Stromal cell of bone marrow (primary cell): Measurements from ENCODE around the gene MAEL.
A peak's percentile ranks its signal among the peaks of the same experiment; 100 is the strongest.

ENCODE experiments used
- DNase-seq: peaks from one replicate; pipeline ENCODE4 v3.0.0-alpha.2; 2012; ENCODE audit warnings: low read depth

MAEL gene

GRCh38 chr1:166988974-166989515 lies at the start of gene MAEL:
MAEL (plus strand) TSS chr1:166989280; CDS start chr1:166989353, 73 bp downstream.
- DNase-seq = no peak

- DNase-seq = no peak
These were observed 49.2 kb upstream of the MAEL start for GRCh38 chr1:166939741-166940375.

- no peak for DNase-seq
These were observed 44.7 kb upstream of the MAEL start for GRCh38 chr1:166944186-166944967.

- peak; percentile 29 for DNase-seq
These were observed 41.6 kb upstream of the MAEL start for GRCh38 chr1:166947398-166948043.

GRCh38 chr1:166948856-166949350 lies 40.2 kb upstream of the MAEL start:
- no peak for DNase-seq

- DNase-seq = no peak
These were observed 38.9 kb upstream of the MAEL start for GRCh38 chr1:166950156-166950555.

- no peak for DNase-seq
These were observed 38.0 kb upstream of the MAEL start for GRCh38 chr1:166951050-166951449.

- DNase-seq = no peak
These were observed 36.9 kb upstream of the MAEL start for GRCh38 chr1:166952002-166952746.

- DNase-seq = no peak
These were observed 35.6 kb upstream of the MAEL start for GRCh38 chr1:166953491-166953890.

- DNase-seq = no peak
These were observed 32.8 kb upstream of the MAEL start for GRCh38 chr1:166956057-166956850.

GRCh38 chr1:166956872-166957271 lies 32.2 kb upstream of the MAEL start:
- no peak for DNase-seq

- DNase-seq = no peak
These were observed 28.1 kb upstream of the MAEL start for GRCh38 chr1:166960858-166961474.

- no peak for DNase-seq
These were observed 19.9 kb upstream of the MAEL start for GRCh38 chr1:166969074-166969677.

GRCh38 chr1:166971252-166971651 lies 17.8 kb upstream of the MAEL start:
- no peak for DNase-seq

- no peak for DNase-seq
These were observed 16.9 kb upstream of the MAEL start for GRCh38 chr1:166972193-166972592.

- DNase-seq = no peak
These were observed 16.3 kb upstream of the MAEL start for GRCh38 chr1:166972826-166973225.

- DNase-seq = no peak
These were observed 14.3 kb upstream of the MAEL start for GRCh38 chr1:166974647-166975345.

GRCh38 chr1:166975361-166976129 lies 13.5 kb upstream of the MAEL start, which contains the start of gene ILDR2:
ILDR2 (minus strand) TSS chr1:166975540; CDS start chr1:166975268, 272 bp downstream.
- DNase-seq = no peak

- DNase-seq = no peak
These were observed 11.1 kb upstream of the MAEL start for GRCh38 chr1:166977951-166978350.
